Body of pancreas (tissue), 4 donors: Measurements from ENCODE around the gene NEDD4L. TPM values are rescaled to one million over a fixed set of nuclear protein-coding genes. Genes with fewer than 3 reads are reported as not detected.
A peak's percentile ranks its signal among the peaks of the same experiment; 100 is the strongest.

Experiments used
- ATAC-seq: fragments of 150-250 bp; one replicate; pipeline ENCODE4 v1.9.1; 2016
- DNase-seq, 4 donors: peaks; one replicate each; pipeline ENCODE4 v3.0.0-alpha.2; 2019
- H3K27ac ChIP-seq, 4 donors: fragments of 200-600 bp; sonication (generic); 1 replicate in 3 of 4; 2 replicates in 1 of 4; pipeline versions ENCODE4 v1.5.1 to v1.6.1; 2016 to 2019; ENCODE audit warnings: mild to moderate bottlenecking in 1 of 4, mixed read lengths in 1 of 4, moderate library complexity in 1 of 4
- H3K27me3 ChIP-seq, 2 donors: fragments of 200-600 bp; sonication (generic); one replicate each; pipeline ENCODE4 v1.6.0; 2016; ENCODE audit warnings: mild to moderate bottlenecking in 1 of 2
- H3K36me3 ChIP-seq, 2 donors: fragments of 200-600 bp; sonication (generic); replicated peaks in 1 of 2; 2 replicates each; pipeline ENCODE4 v1.5.1; 2016; ENCODE audit warnings: low read depth in 2 of 2; ENCODE audit not compliant: insufficient read depth in 1 of 2
- H3K4me1 ChIP-seq: fragments of 200-600 bp; sonication (generic); one replicate; pipeline ENCODE4 v1.6.0; 2016
- H3K4me3 ChIP-seq, 2 donors: fragments of 200-600 bp; sonication (generic); 1 replicate in 1 of 2; 2 replicates in 1 of 2; pipeline ENCODE4 v1.5.1; 2016 to 2019
- H3K9me3 ChIP-seq, 3 donors: fragments of 200-600 bp; sonication (generic); 1 replicate in 2 of 3; 2 replicates in 1 of 3; pipeline ENCODE4 v1.5.1; 2016
- CTCF ChIP-seq, 7 experiments: fragments of 450-650 bp in 4 of 7; fragments of 200-600 bp in 3 of 7; sonication (generic) in 3 of 7; IDR thresholded peaks; one replicate each; pipeline ENCODE4 v1.5.1; 2016 to 2019; ENCODE audit warnings: antibody characterized with exemption in 7 of 7
- POLR2A ChIP-seq, 3 donors: fragments of 450-650 bp; IDR thresholded peaks; one replicate each; pipeline ENCODE4 v1.6.1; 2016; ENCODE audit warnings: antibody characterized with exemption in 3 of 3, mild to moderate bottlenecking in 2 of 3
- WGBS, 2 donors: methylation state at CpG; one replicate each; pipeline ENCODE4 v1.1.5; 2017; 5-methylcytosine and 5-hydroxymethylcytosine counted together
- intact Hi-C: fragments of 100-400 bp; cut with DNase I; formaldehyde crosslinking; loops from one replicate; pipeline ENCODE4 v1.15.1; 2023
- total RNA-seq, 2 donors: library from RNA; depleted of rRNA; stranded (reverse); fragments of >200 nt; gene quantifications; one replicate each; pipeline ENCODE4 v1.1.0, GENCODE V29; 2016

Gene NEDD4L
- total RNA-seq, 2 donors from 2014 or later, result 105 to 108 TPM

GRCh38 chr18:58389745-58390144 is 345.7 kb downstream of the NEDD4L start:
- no peak overlapping the region for H3K4me3 ChIP-seq
- TF ChIP-seq POLR2A (IDR thresholded peaks at IDR 0.05), result no peak
- no peak for TF ChIP-seq CTCF (IDR thresholded peaks at IDR 0.05)
- no peak overlapping the region for H3K27ac ChIP-seq
- no peaks in the 10 kb centered on the region for H3K27me3 ChIP-seq
- ATAC-seq (no peak), DNase-seq (no peak)
- 85 to 93% methylated on average over 2 of the region's 2 CpGs for WGBS, 2 donors
- H3K36me3 ChIP-seq, result peaks cover 6 to 40% of the 10 kb centered on the region in 2 donors
- intact Hi-C loops, result no loop called here
- peaks cover 13% of the 10 kb centered on the region for H3K4me1 ChIP-seq
- no peaks in the 10 kb centered on the region for H3K9me3 ChIP-seq

- 93 to 94% methylated on average over 9 of the region's 9 CpGs for WGBS, 2 donors
- DNase-seq (no peak), ATAC-seq (no peak)
- intact Hi-C loops, result no loop called here
- no peak overlapping the region for H3K4me3 ChIP-seq
- H3K9me3 ChIP-seq, result no peaks in the 10 kb centered on the region
- H3K27ac ChIP-seq, result no peak overlapping the region
- H3K27me3 ChIP-seq, result no peaks in the 10 kb centered on the region
- TF ChIP-seq CTCF (IDR thresholded peaks at IDR 0.05), result no peak
- TF ChIP-seq POLR2A (IDR thresholded peaks at IDR 0.05), result no peak
- peaks cover 6 to 36% of the 10 kb centered on the region in 2 donors for H3K36me3 ChIP-seq
- H3K4me1 ChIP-seq, result peaks cover 13% of the 10 kb centered on the region
These were observed 346.4 kb downstream of the NEDD4L start for GRCh38 chr18:58390399-58390798.

- peak in 2 of 4 donors; percentile 35 to 42 for DNase-seq
- Histone ChIP-seq H3K36me3 (peaks cover 6 to 36% of the 10 kb centered on the region in 2 donors), H3K4me1 (peaks cover 13% of the 10 kb centered on the region), H3K4me3 (no peak overlapping the region), H3K27ac (peak overlapping the region in 3 of 4 donors; percentile 2 to 54 (median 37)), H3K27me3 (no peaks in the 10 kb centered on the region), H3K9me3 (no peaks in the 10 kb centered on the region)
- intact Hi-C loops, result no loop called here
- WGBS, 2 donors, result 32 to 57% methylated on average over 1 of the region's 1 CpG
- no peak for ATAC-seq
- no peak for TF ChIP-seq POLR2A (IDR thresholded peaks at IDR 0.05)
- TF ChIP-seq CTCF (IDR thresholded peaks at IDR 0.05), result no peak
These were observed 347.3 kb downstream of the NEDD4L start for GRCh38 chr18:58391231-58391825.

- peaks cover 6 to 32% of the 10 kb centered on the region in 2 donors for H3K36me3 ChIP-seq
- peaks cover 13% of the 10 kb centered on the region for H3K4me1 ChIP-seq
- 88 to 93% methylated on average over 8 of the region's 8 CpGs for WGBS, 2 donors
- H3K27me3 ChIP-seq, result no peaks in the 10 kb centered on the region
- H3K9me3 ChIP-seq, result no peaks in the 10 kb centered on the region
- intact Hi-C loops, result no loop called here
- peak overlapping the region in 3 of 4 donors; percentile 2 to 54 (median 37) for H3K27ac ChIP-seq
- no peak for ATAC-seq
- no peak overlapping the region for H3K4me3 ChIP-seq
- TF ChIP-seq POLR2A (IDR thresholded peaks at IDR 0.05), result no peak
- TF ChIP-seq CTCF (IDR thresholded peaks at IDR 0.05), result no peak
- DNase-seq, result no peak
These were observed 347.9 kb downstream of the NEDD4L start for GRCh38 chr18:58391932-58392323.
